K562 (cell line): ENCODE data around the gene CDCP1. TPM values are rescaled to one million over a fixed set of nuclear protein-coding genes. Genes with fewer than 3 reads are reported as not detected.

Experiments
- ATF6 ChIP-seq: sonication (generic); formaldehyde crosslinking; IDR thresholded peaks from 2 replicates; pipeline ENCODE4 v1.4.0; 2020; ENCODE audit warnings: mild to moderate bottlenecking, missing genetic modification reagents
- BACH1 ChIP-seq: fragments of 200-800 bp; sonication (Bioruptor generic); IDR thresholded peaks from 2 replicates; pipeline ENCODE4 v1.6.1; 2016; ENCODE audit warnings: missing genetic modification characterization, missing compliant biosample characterization
- CTCF ChIP-seq, 3 experiments: IDR thresholded peaks in 2 of 3; conservative IDR thresholded peaks in 1 of 3; 2 replicates each; pipeline ENCODE4 v1.5.1; 2011 to 2012; ENCODE audit warnings: low read length in 3 of 3, mild to moderate bottlenecking in 3 of 3, control low read depth in 2 of 3, improper control_type of control experiment in 1 of 3, inconsistent platforms in 1 of 3, low read depth in 1 of 3, mixed read lengths in 1 of 3, moderate library complexity in 1 of 3; ENCODE audit not compliant: insufficient read depth in 2 of 3
- HEY1 ChIP-seq: fragments of 250-450 bp; sonication (Bioruptor Pico); IDR thresholded peaks from 2 replicates; pipeline ENCODE4 v1.5.0; 2020; ENCODE audit warnings: mild to moderate bottlenecking, moderate library complexity, borderline replicate concordance
- JUNB ChIP-seq: fragments of 450-650 bp; formaldehyde crosslinking; conservative IDR thresholded peaks from 2 replicates; pipeline ENCODE4 v1.4.0; 2020; ENCODE audit warnings: mild to moderate bottlenecking
- OTX1 ChIP-seq: fragments of 450-650 bp; formaldehyde crosslinking; IDR thresholded peaks from 2 replicates; pipeline ENCODE4 v1.4.0; 2022; ENCODE audit warnings: mild to moderate bottlenecking
- SAFB ChIP-seq: fragments of 200-400 bp; formaldehyde crosslinking; IDR thresholded peaks from 2 replicates; pipeline ENCODE4 v1.6.1; 2017; ENCODE audit warnings: low read depth, low read length, borderline replicate concordance
- TAL1 ChIP-seq: fragments of 450-650 bp; IDR thresholded peaks from 2 replicates; pipeline ENCODE4 v1.6.1; 2016; ENCODE audit warnings: mild to moderate bottlenecking
- ZNF175 ChIP-seq: fragments of 200-800 bp; sonication (Bioruptor generic); IDR thresholded peaks from 2 replicates; pipeline ENCODE4 v1.6.1; 2016; ENCODE audit warnings: low read depth, mild to moderate bottlenecking, missing genetic modification characterization, missing compliant biosample characterization
- polyA plus RNA-seq, 8 experiments: library from polyadenylated mRNA; depleted of rRNA in 4 of 8; stranded (reverse) in 5 of 8; unstranded in 3 of 8; fragments of >200 nt; fragmentation: Nextera tagmentation in 2 of 8; fragmentation: Illumina TruSeq in 1 of 8; extraction: Ambion mirVana in 2 of 8; extraction: Trizol in 1 of 8; gene quantifications; 2 replicates each; pipeline versions ENCODE4 v1.2.1 to v1.2.3, GENCODE V29; 2011 to 2014; ENCODE audit warnings: inconsistent platforms in 1 of 8, missing spikeins in 1 of 8
- total RNA-seq, 7 experiments: library from RNA; depleted of rRNA in 6 of 7; stranded (reverse); fragments of >200 nt in 6 of 7; fragmentation: Illumina TruSeq in 2 of 7; extraction: Trizol in 2 of 7; gene quantifications; 2 replicates each; pipeline versions ENCODE4 v1.2.1 to v1.2.3, GENCODE V29; 2011 to 2021; ENCODE audit warnings: low replicate concordance in 1 of 7
- TF ChIP-seq, protein P1 (sequence below), 2 experiments: fragments of 450-650 bp in 1 of 2; sonication (generic) in 1 of 2; formaldehyde crosslinking in 1 of 2; IDR thresholded peaks in 1 of 2; conservative IDR thresholded peaks in 1 of 2; 2 replicates each; pipeline versions ENCODE4 v1.6.1 to v1.8.1; 2016 to 2023; ENCODE audit warnings: mild to moderate bottlenecking in 2 of 2, moderate library complexity in 2 of 2, inconsistent platforms in 1 of 2, missing genetic modification reagents in 1 of 2
- TF ChIP-seq, protein P2 (sequence below), 2 experiments: fragments of 450-650 bp; IDR thresholded peaks; 2 replicates each; pipeline ENCODE4 v1.6.1; 2016; ENCODE audit warnings: mild to moderate bottlenecking in 2 of 2, borderline replicate concordance in 1 of 2, low read depth in 1 of 2, moderate library complexity in 1 of 2

The CDCP1 gene
- total and polyA plus RNA-seq, 9 of the 15 experiments (the other 6 are each of a cell fraction or from before 2014, with no cell fraction given) = 3.9 to 16.4 (median 5.2) TPM

DNA sequence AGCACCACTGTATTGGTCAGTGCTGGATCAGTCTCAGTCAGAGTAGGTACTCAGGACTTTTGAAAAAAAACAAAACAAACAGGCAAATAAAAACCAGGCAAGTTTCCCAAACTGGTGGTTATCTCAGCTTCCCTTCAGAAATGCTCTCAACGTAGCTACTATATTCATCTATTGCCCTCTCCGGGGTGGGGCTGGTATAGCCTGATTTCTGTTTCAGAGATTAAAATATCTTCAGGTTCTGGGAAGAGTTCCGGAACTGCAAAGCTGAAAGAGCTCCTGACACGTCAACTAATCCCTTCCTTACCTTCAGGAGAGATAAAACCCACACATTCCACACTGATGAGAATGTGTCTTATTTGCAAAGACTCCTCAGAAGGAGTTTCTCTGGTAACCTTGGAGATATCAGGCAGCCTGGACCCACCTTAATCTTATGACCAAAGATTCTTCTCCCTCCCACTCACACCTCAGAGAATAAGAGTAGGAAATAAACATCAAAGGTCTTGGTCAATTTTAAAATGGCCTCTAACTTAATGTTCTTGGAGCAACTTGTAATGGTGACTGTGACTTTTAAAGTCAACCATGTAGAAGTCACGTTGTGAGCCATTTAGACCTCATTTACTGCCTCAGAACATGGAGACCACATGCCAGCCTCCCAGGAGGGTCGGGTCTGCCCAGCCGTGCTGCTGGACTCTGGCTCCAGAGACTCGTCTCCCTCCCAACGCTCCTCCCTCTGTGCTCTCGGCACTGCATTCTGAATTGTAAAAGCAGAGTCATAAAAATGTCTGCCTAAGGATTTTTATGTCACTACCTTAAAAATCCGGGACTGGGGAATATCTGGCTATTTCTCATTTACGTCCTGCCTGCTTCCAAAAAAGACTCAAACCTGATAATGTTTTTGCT, 53.8 kb downstream of the CDCP1 start (continued):
- TF ChIP-seq, protein P1, sequence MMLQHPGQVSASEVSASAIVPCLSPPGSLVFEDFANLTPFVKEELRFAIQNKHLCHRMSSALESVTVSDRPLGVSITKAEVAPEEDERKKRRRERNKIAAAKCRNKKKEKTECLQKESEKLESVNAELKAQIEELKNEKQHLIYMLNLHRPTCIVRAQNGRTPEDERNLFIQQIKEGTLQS (IDR thresholded peaks at IDR 0.05) = peak; percentile 75; the same call in 1 of the 2 replicates
- TF ChIP-seq, protein P1 (CRISPR knock-in tag; conservative IDR thresholded peaks at IDR 0.05) = 0 out of 2 replicates have a peak, but pooled peaks have one; percentile 24
- TF ChIP-seq TAL1 (peak; percentile 77), CTCF (IDR thresholded peaks at IDR 0.05 in 2 of 3, conservative IDR thresholded peaks at IDR 0.05 in 1 of 3; ENCODE audit: insufficient read depth in 2 of 3, low read depth in 1 of 3, low read length in 3 of 3) (peak in 2 of 3 experiments; percentile 40 to 70; a peak in 4 of 6 replicates), BACH1 (tag) (peak; percentile 90), HEY1 (CRISPR knock-in tag) (no peak), JUNB (CRISPR knock-in tag) (no peak), SAFB (no peak), ZNF175 (CRISPR knock-in tag) (peak; percentile 90), ATF6 (no peak), OTX1 (no peak)
- TF ChIP-seq, protein P2, sequence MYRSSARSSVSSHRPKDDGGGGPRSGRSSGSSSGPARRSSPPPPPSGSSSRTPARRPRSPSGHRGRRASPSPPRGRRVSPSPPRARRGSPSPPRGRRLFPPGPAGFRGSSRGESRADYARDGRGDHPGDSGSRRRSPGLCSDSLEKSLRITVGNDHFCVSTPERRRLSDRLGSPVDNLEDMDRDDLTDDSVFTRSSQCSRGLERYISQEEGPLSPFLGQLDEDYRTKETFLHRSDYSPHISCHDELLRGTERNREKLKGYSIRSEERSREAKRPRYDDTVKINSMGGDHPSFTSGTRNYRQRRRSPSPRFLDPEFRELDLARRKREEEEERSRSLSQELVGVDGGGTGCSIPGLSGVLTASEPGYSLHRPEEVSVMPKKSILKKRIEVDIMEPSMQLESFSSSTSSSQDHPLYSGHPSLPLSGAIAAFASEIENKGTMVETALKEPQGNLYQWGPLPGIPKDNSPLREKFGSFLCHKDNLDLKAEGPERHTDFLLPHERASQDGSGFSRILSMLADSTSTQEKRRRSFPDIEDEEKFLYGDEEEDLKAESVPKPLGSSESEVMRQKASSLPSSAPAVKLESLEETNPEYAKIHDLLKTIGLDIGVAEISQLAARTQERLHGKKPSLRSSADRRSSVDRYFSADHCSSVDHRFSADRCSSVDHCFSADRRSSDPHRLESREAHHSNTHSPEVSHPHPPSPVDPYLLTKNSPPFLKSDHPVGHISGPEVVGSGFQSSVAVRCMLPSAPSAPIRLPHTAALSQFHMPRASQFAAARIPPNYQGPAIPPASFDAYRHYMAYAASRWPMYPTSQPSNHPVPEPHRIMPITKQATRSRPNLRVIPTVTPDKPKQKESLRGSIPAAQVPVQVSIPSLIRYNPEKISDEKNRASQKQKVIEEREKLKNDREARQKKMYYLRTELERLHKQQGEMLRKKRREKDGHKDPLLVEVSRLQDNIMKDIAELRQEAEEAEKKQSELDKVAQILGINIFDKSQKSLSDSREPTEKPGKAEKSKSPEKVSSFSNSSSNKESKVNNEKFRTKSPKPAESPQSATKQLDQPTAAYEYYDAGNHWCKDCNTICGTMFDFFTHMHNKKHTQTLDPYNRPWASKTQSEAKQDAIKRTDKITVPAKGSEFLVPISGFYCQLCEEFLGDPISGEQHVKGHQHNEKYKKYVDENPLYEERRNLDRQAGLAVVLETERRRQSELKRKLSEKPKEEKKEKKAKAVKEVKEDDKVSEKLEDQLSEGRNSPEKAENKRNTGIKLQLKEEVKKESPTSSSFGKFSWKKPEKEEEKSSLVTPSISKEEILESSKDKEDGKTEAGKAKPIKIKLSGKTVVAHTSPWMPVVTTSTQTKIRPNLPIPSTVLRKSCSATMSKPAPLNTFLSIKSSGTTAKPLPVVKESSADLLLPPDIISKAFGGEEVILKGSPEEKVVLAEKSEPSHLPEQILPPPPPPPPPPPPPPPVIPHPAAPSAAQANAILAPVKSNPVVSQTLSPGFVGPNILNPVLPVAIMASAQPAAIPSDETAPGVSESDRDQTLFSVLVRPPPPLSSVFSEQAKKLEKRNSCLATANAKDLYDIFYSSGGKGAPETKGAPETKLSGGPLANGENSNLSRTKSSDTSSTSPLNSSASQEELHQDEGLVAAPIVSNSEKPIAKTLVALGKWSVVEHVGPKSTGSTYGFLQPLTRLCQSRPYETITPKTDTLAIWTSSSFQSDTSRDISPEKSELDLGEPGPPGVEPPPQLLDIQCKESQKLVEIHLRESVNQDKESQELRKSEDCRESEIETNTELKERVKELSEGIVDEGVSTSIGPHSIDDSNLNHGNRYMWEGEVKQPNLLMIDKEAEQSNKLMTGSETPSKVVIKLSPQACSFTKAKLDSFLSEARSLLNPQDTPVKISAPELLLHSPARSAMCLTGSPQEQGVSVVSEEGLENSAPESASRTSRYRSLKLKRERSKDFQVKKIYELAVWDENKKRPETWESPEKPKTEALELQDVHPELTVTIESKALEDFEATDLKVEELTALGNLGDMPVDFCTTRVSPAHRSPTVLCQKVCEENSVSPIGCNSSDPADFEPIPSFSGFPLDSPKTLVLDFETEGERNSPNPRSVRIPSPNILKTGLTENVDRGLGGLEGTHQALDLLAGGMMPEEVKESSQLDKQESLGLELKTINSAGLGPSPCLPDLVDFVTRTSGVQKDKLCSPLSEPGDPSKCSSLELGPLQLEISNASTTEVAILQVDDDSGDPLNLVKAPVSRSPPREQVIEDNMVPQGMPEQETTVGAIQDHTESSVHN (IDR thresholded peaks at IDR 0.05; ENCODE audit: borderline replicate concordance in 1 of 2, low read depth in 1 of 2) = no peak
